ENCODE results near the gene GMPR.

The GMPR gene

DNA sequence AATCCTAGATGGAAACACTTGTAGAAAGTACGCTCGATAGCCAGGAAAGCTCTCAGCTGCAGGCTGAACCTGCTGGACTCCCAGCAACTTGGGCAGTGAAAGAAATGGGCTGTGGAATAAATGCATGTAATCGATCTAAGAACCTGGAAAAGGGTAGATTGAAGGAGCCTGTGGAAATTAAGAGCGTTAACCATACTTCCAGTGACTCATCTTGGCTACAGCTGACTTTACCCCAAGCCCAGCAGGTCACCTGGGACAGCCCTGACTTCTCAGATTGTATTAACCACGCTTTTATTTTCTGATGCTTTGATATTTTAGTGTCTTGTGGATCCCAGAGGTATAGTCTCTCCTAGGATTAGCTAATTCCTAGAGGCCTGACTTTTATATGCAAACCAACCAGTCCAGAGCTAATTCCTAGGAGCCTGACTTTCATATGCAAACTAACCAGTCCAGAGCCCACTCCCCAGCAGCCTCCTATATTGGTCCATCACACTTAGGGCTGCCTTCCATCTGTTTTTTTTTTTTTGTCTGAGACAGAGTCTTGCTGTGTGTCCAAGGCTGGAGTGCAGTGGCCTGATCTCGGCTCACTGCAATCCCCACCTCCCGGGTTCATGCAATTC lies 86.3 kb downstream of the GMPR start:
- in situ Hi-C loops (cut with HindIII; ENCODE audit: low sequenced_read_pairs): no loop called here

DNA sequence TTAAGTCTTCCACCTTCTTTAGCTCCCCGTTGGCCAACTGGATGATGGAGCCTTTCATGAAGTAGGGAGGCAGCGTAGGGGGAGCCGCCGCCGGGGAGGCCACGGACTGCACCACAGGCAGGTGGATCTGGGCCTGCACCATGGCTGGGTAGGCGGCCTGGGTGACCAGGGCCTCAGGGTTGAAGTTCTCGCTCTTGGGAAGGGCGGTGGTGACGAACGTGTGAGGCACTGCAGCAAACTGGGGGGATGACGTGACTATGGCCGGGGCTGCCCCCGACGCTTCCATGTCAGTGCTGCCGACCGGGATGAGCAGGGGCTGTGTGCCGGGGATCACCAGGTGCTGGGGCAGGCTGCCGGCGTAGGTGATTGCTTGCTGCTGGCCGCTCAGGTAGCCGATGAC lies 88.1 kb downstream of the GMPR start:
- in situ Hi-C loops (cut with HindIII; ENCODE audit: low sequenced_read_pairs): no loop called here

DNA sequence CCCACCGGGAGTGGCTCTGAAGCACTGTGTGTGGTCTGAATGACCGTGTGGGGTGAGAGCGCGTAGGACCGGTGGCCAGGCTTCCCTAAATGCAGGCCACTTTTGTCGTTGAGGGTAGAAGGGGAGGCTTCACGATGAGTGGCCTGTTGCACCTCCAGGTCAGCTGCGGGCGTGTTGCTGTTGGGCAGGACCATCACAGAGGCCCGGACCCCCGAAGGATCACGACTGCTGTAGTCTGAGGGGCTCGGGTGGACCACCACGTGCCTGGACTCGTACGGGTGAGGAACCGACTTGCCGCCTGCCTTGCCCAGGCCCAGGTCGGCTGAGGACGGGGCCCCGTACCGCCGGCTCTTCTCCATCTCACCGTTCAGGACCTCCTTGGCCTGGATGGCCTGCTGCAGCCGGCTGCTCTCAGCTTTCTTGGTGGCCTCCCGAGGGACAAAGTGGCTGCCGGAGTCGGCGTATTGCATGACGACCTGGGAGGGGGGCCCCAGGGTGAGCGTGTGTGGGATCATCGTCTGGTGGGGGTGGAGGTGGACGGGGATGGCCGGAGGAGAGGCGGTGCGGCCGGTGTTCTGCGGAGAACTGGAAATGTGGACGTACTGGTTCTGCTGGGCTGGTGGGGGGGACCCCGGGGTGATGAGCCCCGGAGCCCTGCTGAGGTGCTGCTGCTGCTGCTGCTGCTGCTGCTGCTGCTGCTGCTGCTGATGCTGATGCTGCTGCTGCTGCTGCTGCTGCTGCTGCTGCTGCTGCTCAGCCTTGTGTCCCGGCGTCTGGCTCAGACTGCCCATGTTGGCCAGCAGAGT lies 88.8 kb downstream of the GMPR start:
- in situ Hi-C loops (cut with HindIII; ENCODE audit: low sequenced_read_pairs): no loop called here

DNA sequence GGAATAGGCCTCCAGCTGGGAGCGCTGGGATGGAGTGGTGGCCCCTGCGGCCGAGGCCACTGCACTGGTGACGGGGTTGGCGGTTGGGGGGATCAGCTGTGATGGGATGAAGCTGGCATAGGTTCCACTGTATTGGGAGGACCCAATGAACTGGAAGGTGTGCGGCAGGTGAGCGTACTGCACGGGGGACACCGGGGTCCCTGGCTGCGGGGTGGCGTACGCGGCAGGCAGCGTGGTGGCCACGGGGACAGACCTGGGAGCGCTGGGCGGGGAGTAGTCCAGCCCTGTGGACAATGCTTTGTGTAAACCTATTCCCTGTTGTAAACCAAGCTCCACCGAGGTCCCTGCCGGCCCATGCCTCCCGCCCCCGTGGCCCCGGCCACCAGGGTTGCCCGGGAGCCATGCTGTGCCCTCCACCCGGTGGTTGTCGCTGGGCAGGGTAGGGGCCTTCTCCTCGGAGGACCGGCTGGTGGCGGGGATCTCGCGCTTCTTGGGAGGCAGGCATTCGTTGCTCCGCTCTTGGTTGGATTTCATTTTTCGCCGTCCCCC lies 89.5 kb downstream of the GMPR start:
- in situ Hi-C loops (cut with HindIII; ENCODE audit: low sequenced_read_pairs): no loop called here

DNA sequence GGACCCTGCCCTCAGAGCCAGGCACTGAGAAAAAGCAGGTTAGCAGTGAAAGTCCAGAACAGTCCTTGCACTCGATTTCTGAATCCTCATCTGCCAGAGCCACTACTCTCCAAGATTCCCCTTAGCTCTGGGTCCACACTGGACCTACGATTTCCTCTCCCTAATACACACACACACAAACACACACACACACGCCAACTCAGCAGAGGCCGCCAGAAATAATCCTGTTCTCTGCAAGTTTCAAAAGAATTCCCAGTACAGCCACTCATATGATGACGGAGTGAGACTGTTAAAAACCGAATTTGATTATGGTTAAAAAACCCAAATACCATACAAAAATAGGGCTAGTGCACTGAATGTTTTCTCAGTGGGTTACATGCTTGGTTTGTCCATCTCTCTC lies 90.8 kb downstream of the GMPR start:
- in situ Hi-C loops (cut with HindIII; ENCODE audit: low sequenced_read_pairs): no loop called here

DNA sequence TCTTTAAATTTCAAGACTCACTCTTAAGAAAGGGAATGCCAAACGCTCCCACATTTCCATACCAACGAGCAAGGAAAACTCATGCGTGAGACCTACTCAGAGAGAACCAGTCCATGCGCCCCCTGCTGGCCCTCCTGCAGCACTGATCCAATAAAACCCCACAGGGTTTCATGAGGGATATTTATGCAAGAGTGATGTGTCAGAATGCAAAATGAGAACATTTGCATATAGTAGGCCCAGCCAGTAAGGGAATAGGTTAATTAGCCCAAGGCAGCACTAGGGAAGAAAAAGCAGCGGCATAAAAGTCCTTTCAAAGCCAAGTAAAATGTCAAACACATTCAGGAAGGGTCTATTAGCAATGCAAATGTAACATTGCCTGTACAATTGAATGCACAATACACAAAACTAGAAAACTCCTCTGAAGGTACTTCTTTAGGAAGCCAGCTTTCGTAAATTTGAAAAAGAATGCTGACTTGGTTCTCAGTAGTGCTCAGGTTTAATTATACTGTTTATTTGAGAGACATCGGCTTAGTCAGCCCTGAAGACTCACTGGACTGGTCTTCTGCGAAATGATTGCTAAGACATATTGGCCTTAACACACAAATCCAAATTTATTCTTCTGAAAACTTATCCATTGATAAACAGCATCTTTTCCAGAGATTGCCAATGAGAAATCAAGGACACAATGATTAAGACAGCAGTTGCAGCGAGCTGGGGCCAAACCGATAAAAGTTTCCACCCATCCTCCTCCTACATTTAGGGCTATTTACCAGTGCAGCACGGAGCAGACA lies 93.2 kb downstream of the GMPR start:
- in situ Hi-C loops (cut with HindIII; ENCODE audit: low sequenced_read_pairs): no loop called here

DNA sequence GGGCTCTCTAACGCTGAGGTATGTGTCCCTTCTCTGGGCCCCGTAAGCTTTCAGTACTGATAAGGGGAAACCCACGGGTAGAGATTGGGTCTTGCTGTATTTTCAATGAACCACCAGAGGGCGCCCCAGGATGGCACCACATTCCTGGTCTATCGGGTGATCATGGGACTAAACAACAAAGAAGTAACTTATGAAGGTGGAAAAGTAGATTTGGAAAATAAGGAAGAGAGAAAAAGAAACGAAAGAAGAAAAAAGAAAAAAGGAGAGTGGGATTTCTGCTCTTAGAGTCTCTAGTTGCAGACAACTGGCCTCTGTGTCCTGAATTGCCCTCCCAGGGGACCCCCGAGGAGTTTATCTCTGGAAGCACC lies 93.8 kb downstream of the GMPR start:
- in situ Hi-C loops (cut with HindIII; ENCODE audit: low sequenced_read_pairs): no loop called here

DNA sequence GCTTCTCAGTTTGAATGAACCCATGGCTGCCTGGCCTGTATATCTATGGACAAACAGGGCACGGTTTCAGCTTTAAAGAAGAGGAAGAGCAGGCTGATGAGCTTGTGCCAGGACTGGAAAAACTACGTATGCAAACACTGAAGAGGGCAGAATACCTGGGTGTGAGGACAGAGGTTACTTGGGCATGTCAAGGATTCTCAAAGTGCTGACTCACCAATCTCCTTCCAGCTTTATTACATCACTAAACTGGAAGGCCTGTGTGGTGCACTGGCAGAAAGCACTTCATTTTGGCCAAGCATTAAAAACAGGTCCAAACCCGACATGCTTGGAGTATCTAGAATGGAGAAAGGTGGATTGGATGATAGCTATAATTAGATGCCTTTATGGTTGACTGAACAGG lies 95.2 kb downstream of the GMPR start:
- in situ Hi-C loops (cut with HindIII; ENCODE audit: low sequenced_read_pairs): no loop called here

DNA sequence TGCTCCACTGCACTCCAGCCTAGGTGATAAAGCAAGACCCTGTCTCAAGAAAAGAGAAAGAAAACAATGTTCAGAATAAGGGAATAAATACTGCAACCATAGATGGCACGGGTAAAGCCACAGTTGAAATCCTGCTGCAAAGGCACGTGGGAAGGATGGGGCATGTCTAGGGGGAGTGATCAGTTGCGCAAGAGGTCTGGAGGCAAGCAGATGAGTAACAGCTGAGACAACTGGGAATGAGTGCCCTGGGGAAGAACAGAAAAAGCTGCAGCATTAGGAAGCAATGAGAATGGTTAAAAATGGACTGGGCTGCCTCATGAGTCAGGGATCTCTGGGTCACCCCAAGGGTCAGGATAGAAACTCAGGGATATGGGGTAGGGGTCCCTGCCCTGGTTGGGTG lies 96.3 kb downstream of the GMPR start:
- in situ Hi-C loops (cut with HindIII; ENCODE audit: low sequenced_read_pairs): no loop called here

DNA sequence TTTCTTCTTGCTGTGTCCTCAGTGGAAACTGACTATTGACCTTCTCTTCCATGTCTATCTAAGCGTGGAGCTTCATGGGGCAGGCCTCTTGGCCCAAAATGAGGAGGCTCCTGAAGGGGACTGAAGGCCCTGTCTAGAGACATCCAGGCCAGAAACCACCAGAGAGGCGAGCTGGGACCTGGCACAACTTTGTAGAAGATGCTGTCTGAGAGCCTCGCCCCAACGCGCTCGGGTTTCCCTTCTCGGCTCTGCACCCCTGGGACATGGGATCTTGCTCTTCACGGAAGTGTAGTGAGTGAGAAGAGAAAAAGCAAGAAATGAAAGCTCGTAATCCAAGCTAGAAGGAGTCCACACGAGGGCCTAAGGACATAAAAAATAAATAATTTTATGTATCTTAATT lies 96.8 kb downstream of the GMPR start:
- in situ Hi-C loops (cut with HindIII; ENCODE audit: low sequenced_read_pairs): no loop called here

DNA sequence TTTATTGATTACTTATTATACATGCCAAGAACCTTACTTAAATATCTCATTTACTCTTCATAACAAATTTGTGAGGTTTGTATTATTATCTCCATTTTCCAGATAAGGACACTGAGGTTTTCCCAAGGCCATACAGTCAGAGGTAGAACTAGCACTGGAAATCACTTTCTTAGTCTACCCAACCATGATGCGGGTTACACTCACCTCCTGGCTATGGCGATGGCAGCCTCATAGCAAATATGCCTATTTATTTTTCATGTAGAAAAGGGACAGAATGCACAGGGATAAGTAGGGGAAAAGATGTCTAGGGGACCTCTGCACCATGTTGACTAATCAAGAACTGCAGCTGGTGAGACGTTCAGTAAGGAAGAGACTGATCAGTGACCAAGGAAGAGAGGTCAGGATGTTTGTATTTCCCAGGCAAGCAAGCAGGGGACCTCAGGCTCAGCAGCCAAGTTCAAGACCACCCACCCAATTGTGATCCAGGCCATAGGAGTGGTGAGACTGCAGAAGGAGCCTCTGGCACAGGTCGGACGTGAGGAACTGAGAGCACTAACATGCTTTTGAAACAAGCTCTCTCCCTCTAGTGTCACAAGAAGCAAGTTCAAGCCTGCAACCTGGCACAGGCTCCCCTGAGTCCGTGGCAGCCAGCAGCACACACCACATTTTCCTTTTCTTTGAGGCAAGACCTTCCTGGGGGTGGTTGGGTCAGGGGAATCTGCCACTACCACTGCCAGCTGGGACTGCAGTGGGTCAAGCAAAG lies 97.8 kb downstream of the GMPR start:
- in situ Hi-C loops (cut with HindIII; ENCODE audit: low sequenced_read_pairs): no loop called here

DNA sequence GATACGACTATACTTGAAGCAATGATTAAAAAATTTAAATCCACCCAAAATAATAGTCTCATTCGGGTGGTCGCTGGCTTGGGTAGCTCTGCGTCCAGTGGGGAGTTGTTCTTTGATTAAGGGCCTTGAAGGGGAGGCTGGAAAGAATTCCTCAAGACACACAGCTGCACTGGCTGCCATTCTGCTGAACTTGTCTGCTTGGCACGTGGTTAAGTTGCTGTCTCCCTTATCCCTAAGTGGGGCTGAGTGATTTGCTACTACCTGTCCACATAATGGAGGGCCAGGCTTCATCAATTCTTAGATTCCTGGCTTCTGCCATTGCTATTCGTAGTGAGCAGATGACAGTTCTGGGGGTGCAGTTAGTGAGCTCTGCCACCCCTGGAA lies 98.5 kb downstream of the GMPR start:
- in situ Hi-C loops (cut with HindIII; ENCODE audit: low sequenced_read_pairs): no loop called here

DNA sequence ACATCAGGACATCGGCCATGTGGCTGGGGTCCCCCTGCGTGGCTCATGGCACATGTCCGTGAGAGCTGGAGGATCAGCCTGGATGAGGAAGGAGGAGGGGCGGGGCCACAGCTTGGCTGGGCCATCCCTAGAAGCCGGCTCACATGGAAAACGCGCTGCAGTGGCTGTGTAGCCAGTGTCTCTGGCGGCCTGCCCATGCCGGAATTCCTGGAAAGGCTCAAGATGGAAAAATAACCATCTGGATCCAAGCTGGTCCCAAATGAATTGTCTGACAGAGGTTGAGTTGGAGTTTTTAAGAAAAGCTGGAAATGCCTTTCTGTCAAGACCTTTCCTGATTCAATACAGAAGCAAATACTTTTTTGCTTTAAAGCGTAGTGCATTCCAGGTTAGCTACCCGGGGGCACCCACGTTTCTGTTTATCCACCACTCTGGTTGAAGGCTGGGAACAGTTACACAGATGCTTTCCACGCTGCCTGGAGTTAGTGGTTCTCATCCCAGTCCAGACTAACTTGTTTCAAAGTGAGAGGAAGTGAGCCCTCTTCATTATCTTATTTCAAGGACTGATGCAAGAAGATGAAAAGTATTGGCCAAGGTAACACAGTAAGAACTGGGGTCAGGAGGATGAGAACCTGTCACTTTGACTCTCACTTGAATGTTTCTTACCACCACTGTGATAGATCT lies 99.0 kb downstream of the GMPR start:
- in situ Hi-C loops (cut with HindIII; ENCODE audit: low sequenced_read_pairs): no loop called here

DNA sequence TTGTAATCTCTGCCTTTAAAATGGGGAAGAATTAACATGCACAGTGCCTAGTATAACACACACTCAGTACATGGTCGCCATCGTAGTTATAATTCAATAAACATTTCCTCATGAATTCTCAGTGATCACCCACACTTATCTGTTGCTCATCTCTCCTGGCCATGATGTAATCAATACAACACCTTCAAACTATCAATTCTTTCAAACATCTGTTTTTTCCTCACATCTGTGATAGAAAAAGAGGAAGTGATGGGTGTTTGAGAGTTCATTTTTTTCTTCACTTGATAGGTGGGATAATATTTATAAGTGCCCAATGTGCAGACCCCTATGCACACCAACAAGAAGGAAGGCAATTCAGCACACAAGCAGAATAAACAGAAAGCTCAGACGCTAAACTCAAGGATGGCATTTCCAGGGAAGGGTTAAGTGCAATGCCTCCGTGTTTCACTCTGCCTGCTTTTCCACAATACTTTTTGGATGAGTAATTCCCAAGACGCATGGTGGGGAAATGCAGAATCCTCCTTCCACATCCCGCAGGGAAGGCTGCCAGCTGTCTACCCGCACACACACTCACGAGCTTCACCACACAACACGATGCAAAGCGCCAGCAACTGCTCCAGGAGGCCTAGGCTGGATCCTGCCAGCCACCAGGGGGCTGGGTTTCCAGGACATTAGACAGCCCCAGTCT lies 100.3 kb downstream of the GMPR start:
- in situ Hi-C loops (cut with HindIII; ENCODE audit: low sequenced_read_pairs): no loop called here

DNA sequence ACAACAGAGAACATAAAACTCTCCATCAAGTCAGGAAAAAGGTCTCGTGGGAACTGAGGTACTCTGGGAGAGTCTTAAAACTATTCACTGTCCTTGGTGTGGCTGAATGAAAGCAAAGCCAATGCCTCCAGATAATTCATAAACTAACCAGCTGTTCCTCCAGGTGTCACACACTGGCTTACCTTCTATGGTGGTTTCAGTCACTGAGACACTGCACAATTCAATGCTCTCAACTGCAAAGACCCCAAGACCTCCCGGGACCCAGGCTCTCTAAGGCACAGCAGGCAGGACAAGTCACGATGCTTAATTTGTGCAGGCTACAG lies 100.8 kb downstream of the GMPR start:
- in situ Hi-C loops (cut with HindIII; ENCODE audit: low sequenced_read_pairs): no loop called here

DNA sequence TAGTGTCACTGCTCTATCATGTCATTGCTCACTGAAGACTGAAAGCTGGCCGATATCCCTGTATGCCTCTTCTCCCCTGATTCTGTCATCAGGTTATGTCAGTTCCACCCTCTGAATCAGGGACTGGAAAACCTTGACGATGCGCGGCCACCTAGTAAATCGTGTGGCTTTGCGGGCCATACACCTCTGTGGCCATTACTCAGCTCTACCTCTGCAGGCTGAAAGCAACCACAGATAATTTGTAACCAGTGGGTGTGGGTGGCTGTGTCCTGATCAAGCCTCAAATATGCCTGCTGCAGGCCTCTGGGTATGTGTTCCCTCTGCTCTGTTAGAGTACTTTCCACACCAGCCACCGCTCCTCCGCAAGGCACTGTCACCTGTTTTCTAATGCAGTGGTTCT lies 105.2 kb downstream of the GMPR start:
- in situ Hi-C loops (cut with HindIII; ENCODE audit: low sequenced_read_pairs): no loop called here

DNA sequence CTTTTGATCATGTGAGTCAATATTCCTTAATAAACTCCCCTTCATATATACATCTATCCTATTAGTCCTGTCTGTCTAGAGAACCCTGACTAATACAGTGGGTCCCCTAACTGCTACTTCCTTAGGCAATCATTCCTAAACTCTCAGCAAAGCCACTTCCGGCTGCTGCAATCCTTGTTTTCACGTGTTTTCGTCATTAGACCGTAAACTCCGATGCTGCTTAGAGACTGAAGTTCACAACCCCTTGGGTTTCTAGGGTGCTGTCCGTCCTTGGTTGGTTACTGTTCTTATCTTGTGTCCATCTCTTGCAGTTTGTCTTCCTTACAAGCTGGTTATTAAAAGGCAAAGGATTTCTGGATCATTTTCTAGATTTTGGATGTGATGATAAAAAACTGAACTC lies 106.4 kb downstream of the GMPR start:
- in situ Hi-C loops (cut with HindIII; ENCODE audit: low sequenced_read_pairs): no loop called here
